ENCODE data around the gene ASIC3.

ASIC3 gene

GRCh38 chr7:151062399-151063211, 14.3 kb downstream of the ASIC3 start:
- no peak overlapping the region for H3K4me3 ChIP-seq
- peak overlapping the region in 17 of 21 experiments; percentile 1 to 71 (median 44) for H3K27ac ChIP-seq

DNA sequence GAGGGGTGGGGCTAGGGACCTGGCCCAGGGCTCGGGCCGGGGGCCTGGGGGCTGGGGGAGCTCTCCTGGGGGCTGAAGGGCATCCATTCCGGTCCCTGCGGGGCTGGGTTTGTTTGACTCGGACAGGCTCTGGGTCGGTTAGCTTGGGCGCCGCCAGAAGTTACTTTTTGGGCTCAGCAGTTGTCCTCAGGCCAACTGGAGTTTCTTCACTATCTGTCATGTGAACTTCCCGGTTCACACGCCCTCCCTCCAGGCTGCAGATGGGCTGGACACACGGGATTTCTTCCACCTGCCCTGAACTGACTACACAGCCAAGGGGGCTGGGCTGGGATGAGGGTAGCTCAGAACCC, 14.9 kb downstream of the ASIC3 start:
- peak overlapping the region in 15 of 21 experiments; percentile 1 to 71 (median 45) for H3K27ac ChIP-seq
- no peak overlapping the region for H3K4me3 ChIP-seq

DNA sequence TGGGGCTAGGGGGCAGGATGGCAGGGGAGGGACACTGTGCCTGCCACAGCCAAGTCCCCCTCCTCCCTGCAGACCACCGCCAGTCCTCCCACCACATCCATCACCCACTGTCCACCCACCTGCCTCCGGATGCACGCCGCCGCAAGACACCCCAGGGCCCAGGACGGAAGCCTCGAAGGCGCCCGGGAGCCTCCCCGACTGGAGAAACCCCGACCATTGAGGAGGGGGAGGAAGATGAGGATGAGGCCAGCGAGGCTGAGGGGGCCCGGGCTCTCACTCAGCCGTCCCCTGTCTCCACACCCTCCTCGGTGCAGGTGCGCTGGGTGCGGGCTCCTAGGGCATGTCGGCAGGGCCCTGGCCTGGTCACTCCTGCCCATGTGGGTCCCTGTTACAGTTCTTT, 16.1 kb downstream of the ASIC3 start:
- H3K27ac ChIP-seq = peak overlapping the region in 1 of 21 experiments; percentile 71
- no peak overlapping the region for H3K4me3 ChIP-seq

GRCh38 chr7:151064993-151065392, 16.7 kb downstream of the ASIC3 start:
- Histone ChIP-seq H3K27ac (no peak overlapping the region), H3K4me3 (no peak overlapping the region)

DNA sequence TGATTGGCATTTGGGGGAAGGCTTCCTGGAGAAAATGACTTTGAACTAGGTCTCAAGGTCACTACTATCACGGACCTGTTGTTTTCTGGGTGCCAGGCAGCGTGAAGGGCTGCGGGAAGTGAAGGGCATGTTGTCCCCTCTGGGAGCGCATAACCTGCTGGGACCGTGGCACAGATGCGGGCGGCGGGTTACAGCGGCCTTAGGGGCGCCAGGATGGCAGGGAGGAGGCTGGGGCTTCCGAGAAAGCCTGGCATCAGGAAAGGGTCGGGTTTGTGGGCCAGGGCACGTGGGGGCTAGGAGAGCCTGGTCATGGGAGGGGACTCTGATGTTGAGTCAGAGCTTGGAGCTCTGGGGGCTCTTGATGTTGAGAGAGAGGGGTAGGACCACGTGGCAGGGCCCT, 17.2 kb downstream of the ASIC3 start:
- H3K4me3 ChIP-seq = no peak overlapping the region
- H3K27ac ChIP-seq = no peak overlapping the region

DNA sequence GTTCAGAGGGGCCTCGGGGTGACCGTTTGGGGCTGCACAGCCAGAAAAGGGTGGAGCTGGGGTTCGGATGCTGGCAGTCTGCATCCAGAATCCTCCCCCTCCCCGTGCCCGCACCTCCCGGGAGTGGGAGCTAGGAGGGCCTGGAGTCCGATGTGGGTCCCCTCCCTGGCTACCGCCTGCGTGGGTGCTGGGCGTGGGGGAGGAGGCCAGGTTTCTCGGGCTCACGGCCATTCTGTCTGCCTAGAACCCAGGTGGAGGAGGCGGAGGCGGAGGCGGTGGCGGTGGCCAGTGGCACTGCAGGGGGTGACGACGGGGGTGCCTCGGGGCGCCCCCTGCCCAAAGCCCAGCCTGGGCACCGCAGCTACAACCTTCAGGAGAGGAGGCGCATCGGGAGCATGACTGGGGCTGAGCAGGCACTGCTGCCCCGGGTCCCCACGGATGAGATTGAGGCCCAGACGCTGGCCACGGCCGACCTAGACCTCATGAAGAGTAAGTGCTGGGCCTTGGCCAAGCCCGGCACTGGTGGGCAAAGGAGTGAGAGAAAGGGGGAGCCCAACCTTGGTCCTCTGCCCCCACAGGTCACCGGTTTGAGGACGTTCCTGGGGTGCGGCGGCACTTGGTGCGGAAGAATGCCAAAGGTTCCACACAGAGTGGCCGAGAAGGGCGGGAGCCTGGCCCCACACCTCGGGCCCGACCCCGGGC, 18.1 kb downstream of the ASIC3 start:
- Histone ChIP-seq H3K4me3 (no peak overlapping the region), H3K27ac (no peak overlapping the region)

GRCh38 chr7:151068069-151068773, 19.9 kb downstream of the ASIC3 start:
- no peak overlapping the region for H3K27ac ChIP-seq
- no peak overlapping the region for H3K4me3 ChIP-seq

GRCh38 chr7:151069841-151070573, 21.7 kb downstream of the ASIC3 start:
- Histone ChIP-seq H3K4me3 (no peak overlapping the region), H3K27ac (no peak overlapping the region)

- Histone ChIP-seq H3K4me3 (no peak overlapping the region), H3K27ac (no peak overlapping the region)
Measured at GRCh38 chr7:151070574-151070960, 22.2 kb downstream of the ASIC3 start.

- no peak overlapping the region for H3K4me3 ChIP-seq
- H3K27ac ChIP-seq = no peak overlapping the region
Measured at GRCh38 chr7:151071032-151071866, 22.9 kb downstream of the ASIC3 start.

GRCh38 chr7:151073990-151074389, 25.7 kb downstream of the ASIC3 start:
- Histone ChIP-seq H3K27ac (peak overlapping the region in 3 of 21 experiments; percentile 6 to 44 (median 27)), H3K4me3 (no peak overlapping the region)

DNA sequence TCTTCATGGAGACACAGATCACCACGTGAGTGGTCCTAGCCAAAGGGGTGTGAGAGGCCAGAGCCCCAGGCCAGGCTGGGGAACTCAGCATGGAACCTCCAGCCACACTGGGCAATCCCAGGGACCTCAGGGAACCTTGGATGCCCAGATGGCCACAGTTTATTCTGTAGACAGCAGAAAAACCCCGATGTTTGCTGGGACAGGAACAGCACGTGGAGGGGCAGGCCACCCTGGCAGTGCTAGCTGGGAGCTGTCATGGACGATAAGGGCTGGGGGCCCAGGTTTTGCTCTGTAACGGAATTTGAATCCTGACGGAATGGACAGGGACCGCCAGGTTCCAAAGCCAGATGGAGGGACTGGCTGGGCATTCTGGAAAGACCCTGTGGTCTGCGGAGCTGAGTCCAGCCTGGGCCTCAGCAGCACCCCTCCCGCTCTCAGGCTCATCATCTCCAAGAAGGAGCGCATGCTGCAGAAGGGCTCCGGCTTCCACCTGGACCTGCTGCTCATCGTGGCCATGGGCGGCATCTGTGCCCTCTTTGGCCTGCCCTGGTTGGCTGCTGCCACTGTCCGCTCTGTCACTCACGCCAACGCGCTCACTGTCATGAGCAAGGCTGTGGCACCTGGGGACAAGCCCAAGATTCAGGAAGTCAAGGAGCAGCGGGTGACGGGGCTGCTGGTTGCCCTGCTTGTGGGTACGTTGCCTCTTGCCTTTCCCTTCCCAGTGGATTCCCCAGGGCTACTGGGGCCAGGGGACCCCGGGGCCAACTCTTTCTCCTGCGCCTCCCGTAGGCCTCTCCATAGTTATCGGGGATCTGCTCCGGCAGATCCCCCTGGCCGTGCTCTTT, 26.7 kb downstream of the ASIC3 start:
- H3K27ac ChIP-seq = no peak overlapping the region
- no peak overlapping the region for H3K4me3 ChIP-seq

DNA sequence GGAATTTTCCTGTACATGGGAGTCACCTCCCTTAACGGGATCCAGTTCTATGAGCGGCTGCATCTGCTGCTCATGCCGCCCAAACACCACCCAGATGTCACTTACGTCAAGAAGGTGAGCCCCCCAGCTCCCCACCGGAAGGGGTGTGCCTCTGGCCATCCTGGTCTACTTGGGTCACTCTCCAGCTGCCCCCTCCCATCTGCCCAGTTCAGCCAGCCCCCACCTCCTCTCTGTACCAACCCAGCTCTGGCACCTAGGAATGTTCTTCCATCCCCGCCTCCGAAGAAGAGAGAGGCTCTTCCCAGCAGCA, 27.3 kb downstream of the ASIC3 start:
- Histone ChIP-seq H3K4me3 (no peak overlapping the region), H3K27ac (no peak overlapping the region)

DNA sequence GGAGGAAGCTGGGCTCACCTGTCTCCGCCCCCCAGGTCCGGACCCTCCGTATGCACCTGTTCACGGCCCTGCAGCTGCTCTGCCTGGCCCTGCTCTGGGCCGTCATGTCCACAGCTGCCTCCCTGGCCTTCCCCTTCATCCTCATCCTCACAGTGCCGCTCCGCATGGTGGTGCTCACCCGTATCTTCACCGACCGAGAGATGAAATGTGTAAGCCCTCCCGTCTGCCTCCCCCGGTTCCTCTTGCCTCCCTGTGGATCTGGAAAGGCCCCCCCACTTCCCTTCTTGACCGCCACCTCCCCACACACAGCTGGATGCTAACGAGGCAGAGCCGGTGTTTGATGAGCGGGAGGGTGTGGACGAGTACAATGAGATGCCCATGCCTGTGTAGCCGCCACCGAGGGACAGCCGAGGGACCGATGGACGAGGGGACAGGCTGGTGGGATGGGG, 27.7 kb downstream of the ASIC3 start:
- no peak overlapping the region for H3K4me3 ChIP-seq

GRCh38 chr7:151076863-151077704, 28.8 kb downstream of the ASIC3 start:
- H3K4me3 ChIP-seq = no peak overlapping the region
- H3K27ac ChIP-seq = peak overlapping the region in 7 of 21 experiments; percentile 17 to 64 (median 32)

More for the DNA sequence above, 27.7 kb downstream of the ASIC3 start:
- no peak overlapping the region for H3K27ac ChIP-seq

DNA sequence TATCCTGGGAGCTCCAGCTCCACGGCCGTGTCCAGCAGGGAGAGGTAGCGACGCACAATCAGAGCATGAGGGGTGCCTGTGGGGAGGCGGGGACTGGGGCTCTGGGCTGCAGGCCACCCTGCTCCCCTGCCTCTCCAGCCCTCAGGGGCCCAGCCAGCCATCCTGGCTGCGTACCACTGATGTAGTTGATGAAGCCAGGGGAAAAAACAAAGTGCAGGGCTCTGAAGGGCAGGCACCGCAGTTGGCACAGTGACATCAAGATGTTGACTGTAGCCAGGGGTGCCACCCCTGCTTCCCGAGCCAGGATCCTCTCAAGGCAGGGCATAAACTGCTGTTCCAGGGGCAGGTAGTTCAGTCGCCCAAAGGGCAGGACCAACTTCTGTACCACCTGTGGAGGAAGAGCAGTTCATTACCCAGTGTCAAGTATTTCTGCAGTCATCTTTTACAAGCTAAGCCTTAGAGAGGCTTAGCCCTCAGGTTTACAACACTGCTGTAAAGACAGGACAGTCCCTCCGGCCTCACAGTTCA, 29.4 kb downstream of the ASIC3 start:
- no peak overlapping the region for H3K4me3 ChIP-seq
- H3K27ac ChIP-seq = peak overlapping the region in 6 of 21 experiments; percentile 4 to 64 (median 43)
